Nephron progenitor cell (in vitro differentiated cells): ENCODE data around the gene SDK1.
A peak's percentile ranks its signal among the peaks of the same experiment; 100 is the strongest.

Experiments
- DNase-seq: peaks from one replicate; pipeline ENCODE4 v3.0.0; 2021
- H3K27ac Mint-ChIP-seq: 2 replicates; pipeline ENCODE4 v1.8.0; 2021; ENCODE audit warnings: mild to moderate bottlenecking, moderate library complexity, mixed read lengths
- H3K27me3 Mint-ChIP-seq: 2 replicates; pipeline ENCODE4 v1.8.0; 2021; ENCODE audit warnings: mild to moderate bottlenecking, low read depth, mixed read lengths; ENCODE audit not compliant: poor library complexity
- H3K36me3 Mint-ChIP-seq: 2 replicates; pipeline ENCODE4 v1.8.0; 2021; ENCODE audit warnings: low read depth, mixed read lengths
- H3K4me1 Mint-ChIP-seq: 2 replicates; pipeline ENCODE4 v1.8.0; 2021; ENCODE audit warnings: mixed read lengths
- H3K4me3 Mint-ChIP-seq: 2 replicates; pipeline ENCODE4 v1.8.0; 2021; ENCODE audit warnings: mild to moderate bottlenecking, moderate library complexity, mixed read lengths
- H3K9me3 Mint-ChIP-seq: 2 replicates; pipeline ENCODE4 v1.8.0; 2021; ENCODE audit warnings: mild to moderate bottlenecking, moderate library complexity, mixed read lengths
- TF ChIP-seq, protein P1 (sequence below): fragments of 200-600 bp; sonication (generic); IDR thresholded peaks from 2 replicates; pipeline ENCODE4 v1.5.0; 2021; ENCODE audit warnings: antibody characterized with exemption

The SDK1 gene

DNA sequence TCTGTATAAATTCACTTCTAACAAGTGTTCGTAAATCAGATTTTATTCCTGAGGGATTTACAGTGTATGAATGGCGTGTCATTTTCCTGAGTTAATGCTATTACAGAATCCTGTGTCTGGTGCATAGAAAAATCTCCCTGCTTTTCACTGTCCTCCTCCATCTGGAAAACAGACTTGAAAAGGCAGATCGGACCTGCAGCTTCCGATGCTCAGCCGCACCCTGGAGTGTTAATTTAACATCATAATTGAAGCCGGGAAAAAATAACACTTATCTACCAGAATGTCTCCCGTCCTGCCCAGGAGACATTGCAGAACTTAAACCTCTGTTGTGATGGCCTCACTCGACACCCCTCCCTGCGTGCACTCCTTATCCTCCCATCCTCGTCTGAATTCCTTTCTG is 939.0 kb downstream of the SDK1 start:
- Mint-ChIP-seq H3K9me3 (peaks cover 6% of the 10 kb centered on the region), H3K4me3 (no peak overlapping the region), H3K4me1 (peaks cover 24% of the 10 kb centered on the region), H3K27ac (no peak overlapping the region), H3K27me3 (peaks cover 10% of the 10 kb centered on the region), H3K36me3 (peaks cover 13% of the 10 kb centered on the region)
- DNase-seq, result no peak
- TF ChIP-seq, protein P1, sequence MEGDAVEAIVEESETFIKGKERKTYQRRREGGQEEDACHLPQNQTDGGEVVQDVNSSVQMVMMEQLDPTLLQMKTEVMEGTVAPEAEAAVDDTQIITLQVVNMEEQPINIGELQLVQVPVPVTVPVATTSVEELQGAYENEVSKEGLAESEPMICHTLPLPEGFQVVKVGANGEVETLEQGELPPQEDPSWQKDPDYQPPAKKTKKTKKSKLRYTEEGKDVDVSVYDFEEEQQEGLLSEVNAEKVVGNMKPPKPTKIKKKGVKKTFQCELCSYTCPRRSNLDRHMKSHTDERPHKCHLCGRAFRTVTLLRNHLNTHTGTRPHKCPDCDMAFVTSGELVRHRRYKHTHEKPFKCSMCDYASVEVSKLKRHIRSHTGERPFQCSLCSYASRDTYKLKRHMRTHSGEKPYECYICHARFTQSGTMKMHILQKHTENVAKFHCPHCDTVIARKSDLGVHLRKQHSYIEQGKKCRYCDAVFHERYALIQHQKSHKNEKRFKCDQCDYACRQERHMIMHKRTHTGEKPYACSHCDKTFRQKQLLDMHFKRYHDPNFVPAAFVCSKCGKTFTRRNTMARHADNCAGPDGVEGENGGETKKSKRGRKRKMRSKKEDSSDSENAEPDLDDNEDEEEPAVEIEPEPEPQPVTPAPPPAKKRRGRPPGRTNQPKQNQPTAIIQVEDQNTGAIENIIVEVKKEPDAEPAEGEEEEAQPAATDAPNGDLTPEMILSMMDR, result no peak

DNA sequence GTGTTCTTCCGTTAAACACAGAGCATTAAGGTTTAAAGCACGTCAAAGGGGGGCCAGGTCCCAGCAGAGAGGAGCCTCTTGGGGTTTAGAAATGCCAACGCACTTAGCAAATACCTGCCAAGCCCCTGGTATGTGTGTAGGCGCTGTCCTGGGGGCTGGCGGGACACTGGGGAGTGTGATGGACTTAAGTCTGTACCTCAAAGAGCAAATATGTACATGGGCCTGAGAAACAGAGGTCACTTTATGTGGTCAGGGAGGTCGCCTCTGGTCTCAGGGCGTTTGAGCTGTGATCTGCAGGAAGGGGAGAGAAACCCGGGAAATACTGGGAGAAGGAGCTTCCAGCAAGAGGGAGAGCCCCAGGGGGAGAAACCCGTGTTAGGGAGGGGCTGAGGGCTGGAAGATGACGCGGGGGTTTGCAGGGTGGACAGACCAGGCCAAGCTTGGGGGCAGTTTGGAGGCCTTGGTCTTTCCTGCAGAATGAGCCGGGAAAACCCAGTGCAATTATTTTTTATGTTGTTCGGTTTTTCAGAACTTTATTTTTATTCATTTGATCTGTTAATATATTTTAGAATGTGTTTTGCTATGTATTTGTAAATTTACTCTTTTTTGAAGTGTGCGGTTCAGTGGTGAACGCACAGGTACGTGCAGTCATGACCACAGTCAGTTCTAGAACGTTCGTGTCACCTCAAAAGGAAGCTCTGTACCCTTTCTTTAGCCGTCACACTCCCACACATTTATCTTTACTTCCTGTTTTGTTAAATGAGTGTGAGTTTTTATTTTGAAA is 939.7 kb downstream of the SDK1 start:
- TF ChIP-seq, protein P1, result no peak
- H3K27ac Mint-ChIP-seq, result no peak overlapping the region
- peaks cover 10% of the 10 kb centered on the region for H3K9me3 Mint-ChIP-seq
- H3K36me3 Mint-ChIP-seq, result peaks cover 16% of the 10 kb centered on the region
- no peak overlapping the region for H3K4me3 Mint-ChIP-seq
- peaks cover 21% of the 10 kb centered on the region for H3K4me1 Mint-ChIP-seq
- no peak for DNase-seq
- H3K27me3 Mint-ChIP-seq, result peaks cover 10% of the 10 kb centered on the region

DNA sequence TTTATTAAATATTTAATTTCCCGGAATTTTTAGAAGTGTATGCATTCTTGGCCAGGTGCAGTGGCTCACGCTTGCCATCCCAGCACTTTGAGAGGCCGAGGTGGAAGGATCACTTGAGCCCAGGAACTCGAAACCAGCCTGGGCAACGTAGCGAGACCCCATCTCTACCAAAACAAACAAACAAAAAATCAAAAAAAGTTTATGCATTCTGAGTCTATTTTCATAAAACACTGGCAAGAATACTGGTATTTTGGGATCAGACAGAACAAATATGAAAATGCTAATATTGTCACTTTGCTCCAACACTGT is 940.2 kb downstream of the SDK1 start:
- peaks cover 16% of the 10 kb centered on the region for H3K36me3 Mint-ChIP-seq
- peaks cover 10% of the 10 kb centered on the region for H3K27me3 Mint-ChIP-seq
- H3K9me3 Mint-ChIP-seq, result peaks cover 10% of the 10 kb centered on the region
- no peak for DNase-seq
- TF ChIP-seq, protein P1, result no peak
- no peak overlapping the region for H3K4me3 Mint-ChIP-seq
- H3K27ac Mint-ChIP-seq, result no peak overlapping the region
- H3K4me1 Mint-ChIP-seq, result peaks cover 21% of the 10 kb centered on the region

DNA sequence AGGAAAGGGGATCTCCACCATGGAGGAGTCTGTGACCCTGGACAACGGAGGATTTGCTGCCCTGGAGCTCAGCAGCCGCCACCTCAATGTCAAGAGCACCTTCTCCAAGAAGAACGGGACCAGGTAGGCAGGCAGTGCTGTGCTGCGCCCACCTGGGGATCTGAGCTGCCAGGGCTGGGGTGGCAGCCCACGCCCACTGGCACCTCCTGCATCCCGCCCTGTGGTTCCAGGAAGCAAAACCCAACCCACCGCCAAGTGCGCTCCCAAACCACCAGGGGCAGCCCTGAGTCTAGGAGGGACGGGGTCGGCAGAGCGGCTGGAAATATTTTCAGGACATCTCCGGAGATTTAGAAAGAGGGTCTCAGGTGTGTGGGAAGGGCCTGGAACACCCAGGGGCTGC is 940.7 kb downstream of the SDK1 start:
- no peak for DNase-seq
- H3K27me3 Mint-ChIP-seq, result peaks cover 10% of the 10 kb centered on the region
- H3K4me3 Mint-ChIP-seq, result no peak overlapping the region
- peaks cover 16% of the 10 kb centered on the region for H3K36me3 Mint-ChIP-seq
- H3K4me1 Mint-ChIP-seq, result peaks cover 22% of the 10 kb centered on the region
- TF ChIP-seq, protein P1, result peak; percentile 26
- peaks cover 10% of the 10 kb centered on the region for H3K9me3 Mint-ChIP-seq
- no peak overlapping the region for H3K27ac Mint-ChIP-seq

DNA sequence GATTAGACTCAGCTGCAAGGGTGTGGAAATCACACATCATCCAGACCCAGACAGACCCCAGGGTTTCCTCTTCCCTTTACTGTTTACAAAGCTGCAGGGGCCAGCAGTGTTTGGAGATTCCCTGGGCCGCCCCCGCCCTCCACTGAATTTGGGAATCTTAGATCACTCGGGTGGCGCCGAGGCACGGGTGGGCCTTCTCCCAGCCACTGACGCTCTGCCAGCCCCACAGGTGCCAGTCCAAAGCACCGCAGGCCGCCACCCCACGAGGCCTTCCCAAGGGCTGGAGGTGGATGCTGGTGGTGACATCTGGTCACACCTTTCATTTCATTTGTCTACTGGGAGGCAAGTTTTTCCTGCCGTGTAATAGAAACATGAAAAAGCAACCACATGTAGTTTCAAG is 941.7 kb downstream of the SDK1 start:
- H3K36me3 Mint-ChIP-seq, result peaks cover 16% of the 10 kb centered on the region
- no peak overlapping the region for H3K4me3 Mint-ChIP-seq
- peaks cover 22% of the 10 kb centered on the region for H3K4me1 Mint-ChIP-seq
- TF ChIP-seq, protein P1, result no peak
- no peak overlapping the region for H3K27ac Mint-ChIP-seq
- peaks cover 2% of the 10 kb centered on the region for H3K27me3 Mint-ChIP-seq
- H3K9me3 Mint-ChIP-seq, result peaks cover 10% of the 10 kb centered on the region
- DNase-seq, result no peak

DNA sequence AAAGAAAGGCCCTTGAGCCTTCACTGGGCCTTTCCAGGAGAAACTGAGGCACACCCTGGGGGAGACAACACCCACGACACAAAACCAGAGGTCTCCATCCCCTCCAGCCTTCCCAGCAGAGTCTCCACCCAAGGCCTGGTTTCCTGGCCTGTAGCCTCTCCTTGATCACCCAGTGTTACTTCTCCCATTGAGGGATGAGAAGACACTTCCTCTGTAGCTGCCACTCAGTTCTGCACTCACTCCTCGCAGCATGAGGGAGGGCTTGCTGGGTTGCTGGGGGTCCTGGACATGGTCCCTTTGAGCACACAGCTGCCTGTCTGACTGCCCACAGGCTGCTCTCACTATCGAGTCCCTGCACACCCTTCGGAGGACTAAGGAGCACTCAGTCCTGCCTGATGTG is 943.0 kb downstream of the SDK1 start:
- TF ChIP-seq, protein P1, result no peak
- peaks cover 13% of the 10 kb centered on the region for H3K9me3 Mint-ChIP-seq

More for the DNA sequence above, 943.0 kb downstream of the SDK1 start:
- H3K27me3 Mint-ChIP-seq, result peaks cover 6% of the 10 kb centered on the region
- peaks cover 16% of the 10 kb centered on the region for H3K36me3 Mint-ChIP-seq
- no peak overlapping the region for H3K27ac Mint-ChIP-seq
- no peak for DNase-seq
- peaks cover 22% of the 10 kb centered on the region for H3K4me1 Mint-ChIP-seq
- no peak overlapping the region for H3K4me3 Mint-ChIP-seq
